ENCODE results near the gene THSD7B.

GRCh38 chr2:137049518-137049917, 284.2 kb downstream of the THSD7B start:
- TF ChIP-seq CTCF (IDR thresholded peaks at IDR 0.05; ENCODE audit: control extremely low read depth in 1 of 3, insufficient read depth in 1 of 3, low read depth in 1 of 3, low read length in 3 of 3) (no peak), SUZ12 (IDR thresholded peaks at IDR 0.05; ENCODE audit: low read length) (no peak), E2F6 (IDR thresholded peaks at IDR 0.05) (no peak), RNF2 (IDR thresholded peaks at IDR 0.05; ENCODE audit: borderline replicate concordance, low read depth, low read length, missing control alignments, poor library complexity, severe bottlenecking) (no peak), CREB1 (IDR thresholded peaks at IDR 0.05) (no peak), FOSL1 (IDR thresholded peaks at IDR 0.05; ENCODE audit: insufficient read depth, low read depth, low read length) (no peak), YY1 (IDR thresholded peaks at IDR 0.05; ENCODE audit: low read depth, low read length) (no peak), BCL11A (IDR thresholded peaks at IDR 0.05; ENCODE audit: low read depth in 2 of 2, low read length in 2 of 2) (no peak), SP2 (IDR thresholded peaks at IDR 0.05; ENCODE audit: low read length) (no peak)
